22Rv1 (cell line): ENCODE results near the gene RCAN2.

Source experiments
- ZFX ChIP-seq: fragments of 450-650 bp; IDR thresholded peaks from 2 replicates; pipeline ENCODE4 v1.6.1; 2017; ENCODE audit warnings: antibody characterized with exemption, borderline replicate concordance
- TF ChIP-seq, protein P1 (sequence below): fragments of 450-650 bp; IDR thresholded peaks from 2 replicates; pipeline ENCODE4 v1.5.1; 2017; ENCODE audit warnings: mild to moderate bottlenecking

DNA sequence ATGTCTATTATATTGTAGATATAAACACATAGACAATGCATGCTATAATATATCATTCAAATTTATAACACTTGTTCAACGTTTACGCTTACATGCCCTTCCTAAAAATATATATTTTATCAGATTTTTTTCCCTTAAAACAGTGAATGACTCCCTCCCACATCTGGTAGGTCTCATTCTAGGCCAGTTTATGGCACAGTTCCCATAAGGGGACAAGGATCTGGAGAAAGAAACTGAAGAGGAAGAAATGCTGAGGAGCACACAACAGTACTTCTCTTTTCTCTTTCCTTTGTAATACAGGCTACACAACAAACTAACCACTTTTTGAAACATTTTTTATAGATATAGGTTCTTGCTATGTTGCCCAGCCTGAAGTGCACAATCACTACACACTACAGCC, 48.6 kb upstream of the RCAN2 start:
- TF ChIP-seq, protein P1, sequence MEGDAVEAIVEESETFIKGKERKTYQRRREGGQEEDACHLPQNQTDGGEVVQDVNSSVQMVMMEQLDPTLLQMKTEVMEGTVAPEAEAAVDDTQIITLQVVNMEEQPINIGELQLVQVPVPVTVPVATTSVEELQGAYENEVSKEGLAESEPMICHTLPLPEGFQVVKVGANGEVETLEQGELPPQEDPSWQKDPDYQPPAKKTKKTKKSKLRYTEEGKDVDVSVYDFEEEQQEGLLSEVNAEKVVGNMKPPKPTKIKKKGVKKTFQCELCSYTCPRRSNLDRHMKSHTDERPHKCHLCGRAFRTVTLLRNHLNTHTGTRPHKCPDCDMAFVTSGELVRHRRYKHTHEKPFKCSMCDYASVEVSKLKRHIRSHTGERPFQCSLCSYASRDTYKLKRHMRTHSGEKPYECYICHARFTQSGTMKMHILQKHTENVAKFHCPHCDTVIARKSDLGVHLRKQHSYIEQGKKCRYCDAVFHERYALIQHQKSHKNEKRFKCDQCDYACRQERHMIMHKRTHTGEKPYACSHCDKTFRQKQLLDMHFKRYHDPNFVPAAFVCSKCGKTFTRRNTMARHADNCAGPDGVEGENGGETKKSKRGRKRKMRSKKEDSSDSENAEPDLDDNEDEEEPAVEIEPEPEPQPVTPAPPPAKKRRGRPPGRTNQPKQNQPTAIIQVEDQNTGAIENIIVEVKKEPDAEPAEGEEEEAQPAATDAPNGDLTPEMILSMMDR: no peak
- TF ChIP-seq ZFX: no peak
